ENCODE results near the gene GRB10. TPM values are rescaled to one million over a fixed set of nuclear protein-coding genes. Genes with fewer than 3 reads are reported as not detected.

GRB10 gene
- total and polyA plus RNA-seq, 4 donors: 42.2 to 50.6 (median 50.0) TPM

DNA sequence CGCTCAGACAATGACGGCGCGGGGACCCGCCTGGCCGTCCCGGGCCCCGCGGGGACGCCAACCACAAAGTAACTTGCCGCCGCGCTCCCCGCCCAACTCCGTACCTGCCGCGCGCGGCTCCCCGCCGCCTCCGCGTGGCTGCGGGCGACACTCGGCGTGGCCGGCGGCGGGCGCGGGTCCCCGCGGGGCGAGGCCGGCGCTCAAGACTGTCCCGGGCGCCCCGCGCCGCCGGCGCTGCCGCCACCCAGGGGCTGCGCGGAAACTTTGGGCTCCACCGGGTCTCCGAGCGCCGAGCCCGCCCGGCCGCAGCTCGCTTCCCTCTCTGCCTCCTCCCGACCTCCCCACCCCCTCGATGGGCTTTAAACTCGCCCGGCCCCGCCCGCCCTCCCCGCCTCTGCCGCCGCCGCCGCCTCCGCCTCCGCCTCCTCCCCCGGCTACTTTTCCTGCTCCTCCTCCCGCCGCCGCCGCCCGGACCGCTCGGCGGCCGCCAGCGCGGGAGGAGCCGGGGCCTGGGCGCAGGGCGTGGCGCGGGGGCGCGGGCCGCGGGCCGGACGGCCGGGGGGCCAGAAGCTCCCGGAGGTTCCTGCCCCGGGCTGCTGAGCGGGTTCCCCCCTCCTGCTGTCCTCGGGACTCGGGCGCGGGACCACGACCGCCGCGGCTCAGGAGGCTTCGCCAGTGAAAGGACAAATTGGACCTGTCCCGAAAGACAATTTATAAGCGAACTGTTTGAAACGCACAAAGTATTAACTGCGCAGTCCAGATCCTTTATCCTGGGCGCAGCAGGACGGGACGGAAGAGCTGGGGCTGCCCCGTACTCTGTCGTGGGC, 10.6 kb upstream of the GRB10 start:
- H3K27ac ChIP-seq (ENCODE audit: low read depth, low read length): no peak overlapping the region
- peaks cover 30% of the 10 kb centered on the region for H3K27me3 ChIP-seq (ENCODE audit: control insufficient read depth, insufficient read depth, low read length)
- WGBS (ENCODE audit: insufficient coverage): under 1% methylated on average over 98 of the region's 113 CpGs
- DNase-seq (ENCODE audit: low read depth in 4 of 6, low spot score in 6 of 6): peak in 2 of 6 donors; percentile 19 to 62
- H3K4me3 ChIP-seq (ENCODE audit: low read depth, low read length): no peak overlapping the region
- H3K4me1 ChIP-seq (ENCODE audit: control insufficient read depth, insufficient read depth, low read length): peaks cover 6% of the 10 kb centered on the region
- H3K9me3 ChIP-seq (ENCODE audit: control insufficient read depth, insufficient read depth, low read length): peaks cover 3% of the 10 kb centered on the region
- no peaks in the 10 kb centered on the region for H3K36me3 ChIP-seq (ENCODE audit: control insufficient read depth, insufficient read depth, low read length)

GRCh38 chr7:50792342-50793119, 9.8 kb upstream of the GRB10 start:
- H3K27me3 ChIP-seq (ENCODE audit: control insufficient read depth, insufficient read depth, low read length): peaks cover 30% of the 10 kb centered on the region
- H3K36me3 ChIP-seq (ENCODE audit: control insufficient read depth, insufficient read depth, low read length): no peaks in the 10 kb centered on the region
- peak overlapping the region; percentile 56 for H3K4me3 ChIP-seq (ENCODE audit: low read depth, low read length)
- peaks cover 6% of the 10 kb centered on the region for H3K4me1 ChIP-seq (ENCODE audit: control insufficient read depth, insufficient read depth, low read length)
- under 1% methylated on average over 91 of the region's 91 CpGs for WGBS (ENCODE audit: insufficient coverage)
- H3K9me3 ChIP-seq (ENCODE audit: control insufficient read depth, insufficient read depth, low read length): peaks cover 6% of the 10 kb centered on the region
- peak overlapping the region; percentile 1 for H3K27ac ChIP-seq (ENCODE audit: low read depth, low read length)
- peak in 2 of 6 donors; percentile 59 to 60 for DNase-seq (ENCODE audit: low read depth in 4 of 6, low spot score in 6 of 6)

DNA sequence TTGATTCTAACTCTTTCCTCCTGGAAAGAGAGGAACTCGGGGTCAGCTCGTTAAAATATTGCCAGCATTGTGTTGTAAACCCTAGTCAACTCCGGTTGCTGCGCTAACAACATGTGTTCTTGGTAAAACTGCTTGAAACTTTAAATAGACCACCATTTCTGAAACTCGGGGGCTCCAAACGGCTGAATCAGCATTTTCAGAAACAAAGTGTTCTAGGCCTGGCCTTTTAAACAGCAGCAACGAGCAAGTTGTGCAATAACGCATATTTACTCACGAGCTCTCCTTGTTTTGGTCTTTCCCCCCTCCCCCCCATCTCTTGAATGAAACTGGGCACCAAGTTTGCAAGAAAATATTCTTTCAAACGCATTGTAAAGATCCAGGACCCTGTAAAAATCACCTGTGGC, 9.2 kb upstream of the GRB10 start:
- H3K9me3 ChIP-seq (ENCODE audit: control insufficient read depth, insufficient read depth, low read length): peaks cover 6% of the 10 kb centered on the region
- 16% methylated on average over 7 of the region's 10 CpGs for WGBS (ENCODE audit: insufficient coverage)
- peak overlapping the region; percentile 56 for H3K4me3 ChIP-seq (ENCODE audit: low read depth, low read length)
- peaks cover 6% of the 10 kb centered on the region for H3K4me1 ChIP-seq (ENCODE audit: control insufficient read depth, insufficient read depth, low read length)
- H3K27ac ChIP-seq (ENCODE audit: low read depth, low read length): peak overlapping the region; percentile 1
- H3K36me3 ChIP-seq (ENCODE audit: control insufficient read depth, insufficient read depth, low read length): no peaks in the 10 kb centered on the region
- DNase-seq (ENCODE audit: low read depth in 4 of 6, low spot score in 6 of 6): peak in 2 of 6 donors; percentile 15 to 28
- peaks cover 30% of the 10 kb centered on the region for H3K27me3 ChIP-seq (ENCODE audit: control insufficient read depth, insufficient read depth, low read length)

DNA sequence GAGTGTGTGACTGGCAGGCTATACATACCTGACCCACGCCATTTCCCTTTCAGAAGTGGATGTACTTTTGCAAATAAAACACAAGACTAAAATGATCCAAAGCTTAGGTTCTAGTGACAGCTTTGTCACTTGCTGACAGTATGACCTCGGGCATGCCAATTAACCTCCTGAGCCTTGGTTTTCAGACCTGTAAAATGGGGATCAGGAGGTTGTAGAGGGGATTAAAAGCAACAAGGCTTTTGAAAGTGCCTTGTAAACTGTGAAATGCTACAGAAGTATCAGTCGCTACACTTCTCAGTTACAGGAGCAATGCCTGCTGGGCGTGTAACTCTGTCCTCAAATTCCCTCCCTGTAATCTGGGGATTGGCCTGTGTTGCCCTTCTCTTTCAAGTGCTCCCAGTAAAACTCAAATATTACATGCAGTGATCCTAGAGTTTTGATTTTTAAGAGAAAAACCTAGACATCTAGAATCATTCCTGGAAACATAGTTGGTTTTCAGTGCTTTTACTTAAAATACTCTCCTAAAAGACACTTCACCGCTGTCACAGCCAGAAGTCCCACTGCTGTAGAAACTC, 8.8 kb upstream of the GRB10 start:
- 93% methylated on average over 5 of the region's 5 CpGs for WGBS (ENCODE audit: insufficient coverage)
- Histone ChIP-seq H3K27me3 (ENCODE audit: control insufficient read depth, insufficient read depth, low read length) (peaks cover 30% of the 10 kb centered on the region), H3K4me3 (ENCODE audit: low read depth, low read length) (peak overlapping the region; percentile 56), H3K27ac (ENCODE audit: low read depth, low read length) (peak overlapping the region; percentile 1), H3K4me1 (ENCODE audit: control insufficient read depth, insufficient read depth, low read length) (peaks cover 6% of the 10 kb centered on the region), H3K36me3 (ENCODE audit: control insufficient read depth, insufficient read depth, low read length) (no peaks in the 10 kb centered on the region), H3K9me3 (ENCODE audit: control insufficient read depth, insufficient read depth, low read length) (peaks cover 6% of the 10 kb centered on the region)
- DNase-seq (ENCODE audit: low read depth in 4 of 6, low spot score in 6 of 6): no peak

GRCh38 chr7:50790381-50790780, 7.7 kb upstream of the GRB10 start:
- Histone ChIP-seq H3K9me3 (ENCODE audit: control insufficient read depth, insufficient read depth, low read length) (peaks cover 6% of the 10 kb centered on the region), H3K36me3 (ENCODE audit: control insufficient read depth, insufficient read depth, low read length) (no peaks in the 10 kb centered on the region), H3K4me3 (ENCODE audit: low read depth, low read length) (no peak overlapping the region), H3K27ac (ENCODE audit: low read depth, low read length) (no peak overlapping the region), H3K4me1 (ENCODE audit: control insufficient read depth, insufficient read depth, low read length) (peaks cover 7% of the 10 kb centered on the region), H3K27me3 (ENCODE audit: control insufficient read depth, insufficient read depth, low read length) (peaks cover 30% of the 10 kb centered on the region)
- DNase-seq (ENCODE audit: low read depth in 4 of 6, low spot score in 6 of 6): no peak
- 81% methylated on average over 9 of the region's 9 CpGs for WGBS (ENCODE audit: insufficient coverage)

DNA sequence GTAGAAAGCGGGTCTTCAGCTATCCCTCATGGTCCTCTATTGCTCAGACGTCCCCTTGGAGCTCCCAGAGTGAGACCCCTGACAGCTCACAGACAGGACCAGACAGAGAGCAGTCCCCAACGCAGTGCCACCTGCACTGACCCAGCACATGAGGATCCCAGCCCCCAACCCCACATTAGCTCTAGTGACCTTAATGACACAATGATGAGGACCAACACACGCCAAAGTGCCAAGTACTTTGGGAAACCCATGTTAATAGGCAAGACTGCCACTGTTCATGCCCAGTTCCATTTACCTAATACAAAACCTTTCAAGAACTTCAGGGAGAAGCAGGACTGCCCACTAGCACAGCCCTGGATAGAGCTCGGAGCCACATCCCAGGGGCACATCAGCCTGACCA, 5.7 kb upstream of the GRB10 start:
- Histone ChIP-seq H3K4me3 (ENCODE audit: low read depth, low read length) (no peak overlapping the region), H3K27ac (ENCODE audit: low read depth, low read length) (no peak overlapping the region), H3K9me3 (ENCODE audit: control insufficient read depth, insufficient read depth, low read length) (peaks cover 6% of the 10 kb centered on the region), H3K4me1 (ENCODE audit: control insufficient read depth, insufficient read depth, low read length) (peaks cover 13% of the 10 kb centered on the region), H3K36me3 (ENCODE audit: control insufficient read depth, insufficient read depth, low read length) (no peaks in the 10 kb centered on the region), H3K27me3 (ENCODE audit: control insufficient read depth, insufficient read depth, low read length) (peaks cover 21% of the 10 kb centered on the region)
- no peak for DNase-seq (ENCODE audit: low read depth in 4 of 6, low spot score in 6 of 6)
- 98% methylated on average over 5 of the region's 5 CpGs for WGBS (ENCODE audit: insufficient coverage)

- Histone ChIP-seq H3K27me3 (ENCODE audit: control insufficient read depth, insufficient read depth, low read length) (peaks cover 21% of the 10 kb centered on the region), H3K4me1 (ENCODE audit: control insufficient read depth, insufficient read depth, low read length) (peaks cover 19% of the 10 kb centered on the region)
These were observed 5.1 kb upstream of the GRB10 start for GRCh38 chr7:50787825-50788224.

GRCh38 chr7:50785346-50785745, 2.6 kb upstream of the GRB10 start:
- Histone ChIP-seq H3K4me3 (ENCODE audit: low read depth, low read length) (no peak overlapping the region), H3K27ac (ENCODE audit: low read depth, low read length) (no peak overlapping the region), H3K4me1 (ENCODE audit: control insufficient read depth, insufficient read depth, low read length) (peaks cover 17% of the 10 kb centered on the region), H3K9me3 (ENCODE audit: control insufficient read depth, insufficient read depth, low read length) (peaks cover 6% of the 10 kb centered on the region), H3K27me3 (ENCODE audit: control insufficient read depth, insufficient read depth, low read length) (peaks cover 5% of the 10 kb centered on the region), H3K36me3 (ENCODE audit: control insufficient read depth, insufficient read depth, low read length) (no peaks in the 10 kb centered on the region)
- WGBS (ENCODE audit: insufficient coverage): 87% methylated on average over 6 of the region's 6 CpGs
- no peak for DNase-seq (ENCODE audit: low read depth in 4 of 6, low spot score in 6 of 6)

More at GRCh38 chr7:50787825-50788224, 5.1 kb upstream of the GRB10 start:
- 93% methylated on average over 3 of the region's 4 CpGs for WGBS (ENCODE audit: insufficient coverage)
- H3K27ac ChIP-seq (ENCODE audit: low read depth, low read length): no peak overlapping the region
- no peaks in the 10 kb centered on the region for H3K36me3 ChIP-seq (ENCODE audit: control insufficient read depth, insufficient read depth, low read length)
- no peak for DNase-seq (ENCODE audit: low read depth in 4 of 6, low spot score in 6 of 6)
- no peak overlapping the region for H3K4me3 ChIP-seq (ENCODE audit: low read depth, low read length)
- peaks cover 6% of the 10 kb centered on the region for H3K9me3 ChIP-seq (ENCODE audit: control insufficient read depth, insufficient read depth, low read length)

DNA sequence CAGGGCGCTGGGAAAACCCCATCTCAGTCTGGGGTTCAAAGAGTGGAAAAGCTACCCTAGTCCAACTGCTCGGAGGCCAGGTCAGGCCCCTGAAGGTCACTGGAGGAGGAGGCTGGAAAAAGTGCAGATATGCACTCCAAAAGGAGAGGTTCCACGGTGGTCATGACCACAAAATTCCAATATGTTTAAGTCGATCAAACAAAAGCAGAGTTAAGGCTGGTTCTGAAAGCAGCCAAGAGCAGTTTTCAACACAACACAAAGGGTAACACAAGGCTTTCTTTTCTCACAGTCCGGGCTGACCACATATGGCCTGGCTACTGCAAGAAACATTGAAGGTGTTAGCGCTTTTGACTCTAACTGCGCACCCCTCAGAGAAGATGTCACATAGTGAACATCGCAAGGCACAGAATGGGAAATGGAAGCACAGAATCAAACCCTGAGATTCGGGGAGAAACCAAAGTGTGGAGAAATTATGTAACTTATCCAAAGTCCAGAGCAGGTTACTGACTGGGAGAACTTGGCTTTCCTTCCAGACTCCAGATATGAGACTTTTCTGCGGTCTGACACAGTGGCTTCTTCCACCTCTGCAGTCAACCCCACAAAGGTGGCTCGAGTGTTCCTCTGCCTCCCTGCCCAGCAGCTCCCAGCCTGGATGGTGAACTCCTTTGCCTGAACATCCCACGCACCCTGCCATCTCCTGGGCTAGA, 1.3 kb upstream of the GRB10 start:
- 88% methylated on average over 12 of the region's 12 CpGs for WGBS (ENCODE audit: insufficient coverage)
- Histone ChIP-seq H3K4me3 (ENCODE audit: low read depth, low read length) (no peak overlapping the region), H3K9me3 (ENCODE audit: control insufficient read depth, insufficient read depth, low read length) (peaks cover 6% of the 10 kb centered on the region), H3K36me3 (ENCODE audit: control insufficient read depth, insufficient read depth, low read length) (no peaks in the 10 kb centered on the region), H3K4me1 (ENCODE audit: control insufficient read depth, insufficient read depth, low read length) (peaks cover 23% of the 10 kb centered on the region), H3K27ac (ENCODE audit: low read depth, low read length) (peak overlapping the region; percentile 3), H3K27me3 (ENCODE audit: control insufficient read depth, insufficient read depth, low read length) (no peaks in the 10 kb centered on the region)
- no peak for DNase-seq (ENCODE audit: low read depth in 4 of 6, low spot score in 6 of 6)

Data from spinal cord (tissue), 10 donors.